Thymus (tissue), 11 donors: ENCODE results near the gene NRSN2. TPM values are rescaled to one million over a fixed set of nuclear protein-coding genes. Genes with fewer than 3 reads are reported as not detected.

Source experiments
- DNase-seq, 9 donors: peaks; one replicate each; pipeline ENCODE4 v3.0.0-alpha.2; 2013; ENCODE audit warnings: low spot score in 9 of 9, low read depth in 6 of 9, missing footprints in 1 of 9
- H3K27ac ChIP-seq, 2 donors: one replicate each; pipeline ENCODE4 v1.5.1; 2013; ENCODE audit warnings: control low read depth in 1 of 2, low read depth in 1 of 2, low read length in 1 of 2, mild to moderate bottlenecking in 1 of 2, moderate library complexity in 1 of 2
- H3K27me3 ChIP-seq, 2 donors: one replicate each; pipeline ENCODE4 v1.5.1; 2013; ENCODE audit warnings: low read length in 1 of 2; ENCODE audit not compliant: control insufficient read depth in 2 of 2, insufficient read depth in 1 of 2
- H3K36me3 ChIP-seq, 2 donors: one replicate each; pipeline ENCODE4 v1.5.1; 2013; ENCODE audit warnings: low read length in 1 of 2, mild to moderate bottlenecking in 1 of 2, moderate library complexity in 1 of 2; ENCODE audit not compliant: control insufficient read depth in 2 of 2, insufficient read depth in 2 of 2
- H3K4me1 ChIP-seq, 2 donors: one replicate each; pipeline ENCODE4 v1.5.1; 2013; ENCODE audit warnings: low read length in 2 of 2; ENCODE audit not compliant: control insufficient read depth in 2 of 2, insufficient read depth in 2 of 2
- H3K4me3 ChIP-seq, 2 donors: one replicate each; pipeline ENCODE4 v1.5.1; 2013; ENCODE audit warnings: low read length in 2 of 2, control low read depth in 1 of 2, mild to moderate bottlenecking in 1 of 2
- H3K9me3 ChIP-seq, 2 donors: one replicate each; pipeline ENCODE4 v1.5.1; 2013; ENCODE audit warnings: low read length in 1 of 2, mild to moderate bottlenecking in 1 of 2; ENCODE audit not compliant: control insufficient read depth in 2 of 2, insufficient read depth in 1 of 2
- WGBS: extraction: QIAGEN DNeasy Blood & Tissue Kit; methylation state at CpG from one replicate; pipeline ENCODE4 v1.1.7; 2013; 5-methylcytosine and 5-hydroxymethylcytosine counted together
- polyA plus RNA-seq: library from polyadenylated mRNA; stranded (reverse); fragments of 200-250 nt; gene quantifications from one replicate; pipeline ENCODE4 v1.2.3, GENCODE V29; 2013
- total RNA-seq: library from RNA; stranded (reverse); fragments of 120-200 nt; gene quantifications from one replicate; pipeline ENCODE4 v1.2.4, GENCODE V29; 2013
- donor health status: healthy.

The NRSN2 gene
- total and polyA plus RNA-seq, 2 donors: 3.8 to 16.7 TPM

GRCh38 chr20:404088-404487 is 57.2 kb downstream of the NRSN2 start:
- Histone ChIP-seq H3K4me1 (peaks cover 35 to 49% of the 10 kb centered on the region in 2 donors), H3K27me3 (no peaks in the 10 kb centered on the region), H3K36me3 (no peaks in the 10 kb centered on the region), H3K9me3 (peaks cover 0 to 6% of the 10 kb centered on the region in 2 donors), H3K4me3 (no peak overlapping the region), H3K27ac (peak overlapping the region in 1 of 2 donors; percentile 20)
- WGBS: 88% methylated on average over 4 of the region's 4 CpGs
- no peak for DNase-seq

Other genes with a start within 250 kb of the NRSN2 start
- not detected for gene DEFB126, start 204.5 kb upstream of the NRSN2 start, total RNA-seq
- not detected for gene DEFB126, start 204.5 kb upstream of the NRSN2 start, polyA plus RNA-seq
- gene DEFB127, start 189.7 kb upstream of the NRSN2 start, total RNA-seq: not detected
- gene DEFB127, start 189.7 kb upstream of the NRSN2 start, polyA plus RNA-seq: not detected
- gene DEFB128, start 157.4 kb upstream of the NRSN2 start, total RNA-seq: not detected
- not detected for gene DEFB128, start 157.4 kb upstream of the NRSN2 start, polyA plus RNA-seq
- gene DEFB129, start 119.9 kb upstream of the NRSN2 start, total RNA-seq: not detected
- gene DEFB129, start 119.9 kb upstream of the NRSN2 start, polyA plus RNA-seq: not detected
- gene DEFB132, start 89.4 kb upstream of the NRSN2 start, total RNA-seq: not detected
- gene DEFB132, start 89.4 kb upstream of the NRSN2 start, polyA plus RNA-seq: 0.07 TPM
- gene C20orf96, start 56.4 kb upstream of the NRSN2 start, total RNA-seq: 1.2 TPM
- 4.3 TPM for gene C20orf96, start 56.4 kb upstream of the NRSN2 start, polyA plus RNA-seq
- 28.5 TPM for gene ZCCHC3, start 49.5 kb upstream of the NRSN2 start, total RNA-seq
- gene ZCCHC3, start 49.5 kb upstream of the NRSN2 start, polyA plus RNA-seq: 21.8 TPM
- gene SOX12, start 21.6 kb upstream of the NRSN2 start, total RNA-seq: 2.5 TPM
- 4.7 TPM for gene SOX12, start 21.6 kb upstream of the NRSN2 start, polyA plus RNA-seq
- 7.0 TPM for gene TRIB3, start 33.6 kb downstream of the NRSN2 start, total RNA-seq
- 10.1 TPM for gene TRIB3, start 33.6 kb downstream of the NRSN2 start, polyA plus RNA-seq
- 53.2 TPM for gene RBCK1, start 61.2 kb downstream of the NRSN2 start, total RNA-seq
- gene RBCK1, start 61.2 kb downstream of the NRSN2 start, polyA plus RNA-seq: 140 TPM
- 14.4 TPM for gene TBC1D20, start 115.4 kb downstream of the NRSN2 start, total RNA-seq
- 16.2 TPM for gene TBC1D20, start 115.4 kb downstream of the NRSN2 start, polyA plus RNA-seq
- gene CSNK2A1, start 196.7 kb downstream of the NRSN2 start, total RNA-seq: 79.1 TPM
- gene CSNK2A1, start 196.7 kb downstream of the NRSN2 start, polyA plus RNA-seq: 34.9 TPM